Lung (tissue), 12 donors: ENCODE data around the gene DYNC1H1. TPM values are rescaled to one million over a fixed set of nuclear protein-coding genes. Genes with fewer than 3 reads are reported as not detected.
A peak's percentile ranks its signal among the peaks of the same experiment; 100 is the strongest.

ENCODE experiments used
- ATAC-seq: fragments of 200-7000 bp; cut with Tn5 transposase; one replicate; pipeline ENCODE4 v1.9.1; 2020; ENCODE audit warnings: moderate number of reproducible peaks; ENCODE audit not compliant: insufficient read depth, low FRiP score
- DNase-seq, 3 donors: peaks; one replicate each; pipeline ENCODE4 v3.0.0-alpha.2; 2013 to 2017
- H3K27ac ChIP-seq, 2 donors: one replicate each; pipeline ENCODE4 v1.5.1; 2013; ENCODE audit warnings: mild to moderate bottlenecking in 2 of 2, moderate library complexity in 2 of 2, control low read depth in 1 of 2, inconsistent platforms in 1 of 2, low read depth in 1 of 2, low read length in 1 of 2
- H3K27me3 ChIP-seq, 3 donors: one replicate each; pipeline ENCODE4 v1.5.1; 2013; ENCODE audit warnings: low read length in 2 of 3; ENCODE audit not compliant: control insufficient read depth in 3 of 3, insufficient read depth in 3 of 3
- H3K36me3 ChIP-seq, 4 donors: one replicate each; pipeline ENCODE4 v1.5.1; 2013; ENCODE audit warnings: low read length in 4 of 4, mild to moderate bottlenecking in 1 of 4, moderate library complexity in 1 of 4; ENCODE audit not compliant: control insufficient read depth in 4 of 4, insufficient read depth in 4 of 4
- H3K4me1 ChIP-seq, 5 donors: one replicate each; pipeline ENCODE4 v1.5.1; 2013; ENCODE audit warnings: low read length in 5 of 5, mild to moderate bottlenecking in 2 of 5, moderate library complexity in 1 of 5; ENCODE audit not compliant: control insufficient read depth in 5 of 5, insufficient read depth in 5 of 5
- H3K4me3 ChIP-seq: one replicate; pipeline ENCODE4 v1.5.1; 2013; ENCODE audit warnings: mild to moderate bottlenecking, control low read depth, moderate library complexity
- H3K9ac ChIP-seq, 2 donors: one replicate each; pipeline ENCODE4 v1.5.1; 2013; ENCODE audit warnings: low read length in 2 of 2, control low read depth in 1 of 2; ENCODE audit not compliant: insufficient read depth in 1 of 2
- H3K9me3 ChIP-seq, 4 donors: one replicate each; pipeline ENCODE4 v1.5.1; 2013; ENCODE audit warnings: low read length in 3 of 4, mild to moderate bottlenecking in 1 of 4, moderate library complexity in 1 of 4; ENCODE audit not compliant: control insufficient read depth in 4 of 4, insufficient read depth in 3 of 4
- WGBS, 2 donors: extraction: QIAGEN DNeasy Blood & Tissue Kit; methylation state at CpG; one replicate each; pipeline ENCODE4 v1.1.7; 2013; 5-methylcytosine and 5-hydroxymethylcytosine counted together
- polyA plus RNA-seq, 2 donors: library from polyadenylated mRNA; stranded (reverse); fragments of 200-250 nt; gene quantifications; one replicate each; pipeline ENCODE4 v1.2.1, GENCODE V29; 2013
- total RNA-seq, 2 donors: library from RNA; depleted of rRNA in 1 of 2; stranded (reverse); fragments of >200 nt in 1 of 2; gene quantifications; one replicate each; pipeline ENCODE4 v1.2.1, GENCODE V29; 2014 to 2021
- TF ChIP-seq, protein P1 (sequence below): IDR thresholded peaks from 2 replicates; pipeline ENCODE4 v1.5.1; 2012; ENCODE audit warnings: mild to moderate bottlenecking; ENCODE audit errors: control extremely low read depth, extremely low read depth
- donor health status: control.
- donor health status: control.
- donor health status: Bipolar disorder and iron deficiency.
- donor health status: healthy.
- donor health status: DM: yes; HTN: yes; CAD: no.

The DYNC1H1 gene
- total and polyA plus RNA-seq, 4 donors, result 111 to 485 (median 328) TPM

DNA sequence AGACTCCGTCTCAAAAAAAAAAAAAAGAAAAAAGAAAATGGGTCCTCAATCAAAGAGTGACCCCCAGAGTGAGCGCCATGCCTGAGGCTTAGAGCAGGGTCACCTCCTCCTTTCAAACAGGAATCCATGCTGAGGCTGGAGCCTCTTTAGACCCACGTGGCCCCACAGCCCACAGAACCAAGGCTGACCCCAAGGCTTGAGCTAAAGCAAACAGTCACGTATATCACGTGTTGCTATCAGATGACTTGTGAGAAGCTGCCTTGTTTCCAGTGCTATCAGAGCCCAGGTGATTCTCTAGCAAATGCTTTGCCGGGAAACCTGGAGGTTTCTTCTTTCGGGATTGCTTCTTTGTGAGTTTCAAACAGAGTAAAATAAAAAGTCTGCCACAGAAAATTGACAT is 31.7 kb upstream of the DYNC1H1 start:
- DNase-seq, result peak in 1 of 3 donors; percentile 38

DNA sequence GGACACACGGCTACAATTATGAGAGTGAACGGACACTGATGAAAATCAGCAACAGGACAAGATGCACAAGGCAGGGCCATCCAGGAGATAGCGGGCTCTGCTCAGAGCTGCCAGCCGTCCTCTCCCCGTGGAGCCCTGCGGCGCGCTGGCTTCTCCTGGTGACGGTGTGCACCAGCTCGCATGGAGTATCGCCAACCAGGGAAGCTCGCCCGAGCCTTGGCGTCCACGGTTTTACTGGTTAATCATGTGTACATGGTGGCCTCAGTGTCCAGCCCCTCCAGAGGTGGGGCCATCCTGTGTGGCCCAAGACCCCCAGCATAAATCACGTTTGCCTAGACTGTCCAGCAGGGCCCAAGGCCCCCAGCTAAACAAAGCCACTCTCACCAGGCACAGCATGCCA is 31.2 kb upstream of the DYNC1H1 start:
- Histone ChIP-seq H3K9me3 (no peaks in the 10 kb centered on the region), H3K36me3 (peaks cover 0 to 5% (median 0%) of the 10 kb centered on the region in 4 donors), H3K27ac (no peak overlapping the region), H3K27me3 (no peaks in the 10 kb centered on the region), H3K4me1 (peaks cover 0 to 4% (median 3%) of the 10 kb centered on the region in 5 donors), H3K9ac (no peak overlapping the region), H3K4me3 (no peak overlapping the region)
- DNase-seq (no peak), ATAC-seq (no peak)
- WGBS, 2 donors, result 85 to 87% methylated on average over 16 of the region's 16 CpGs
- TF ChIP-seq, protein P1, sequence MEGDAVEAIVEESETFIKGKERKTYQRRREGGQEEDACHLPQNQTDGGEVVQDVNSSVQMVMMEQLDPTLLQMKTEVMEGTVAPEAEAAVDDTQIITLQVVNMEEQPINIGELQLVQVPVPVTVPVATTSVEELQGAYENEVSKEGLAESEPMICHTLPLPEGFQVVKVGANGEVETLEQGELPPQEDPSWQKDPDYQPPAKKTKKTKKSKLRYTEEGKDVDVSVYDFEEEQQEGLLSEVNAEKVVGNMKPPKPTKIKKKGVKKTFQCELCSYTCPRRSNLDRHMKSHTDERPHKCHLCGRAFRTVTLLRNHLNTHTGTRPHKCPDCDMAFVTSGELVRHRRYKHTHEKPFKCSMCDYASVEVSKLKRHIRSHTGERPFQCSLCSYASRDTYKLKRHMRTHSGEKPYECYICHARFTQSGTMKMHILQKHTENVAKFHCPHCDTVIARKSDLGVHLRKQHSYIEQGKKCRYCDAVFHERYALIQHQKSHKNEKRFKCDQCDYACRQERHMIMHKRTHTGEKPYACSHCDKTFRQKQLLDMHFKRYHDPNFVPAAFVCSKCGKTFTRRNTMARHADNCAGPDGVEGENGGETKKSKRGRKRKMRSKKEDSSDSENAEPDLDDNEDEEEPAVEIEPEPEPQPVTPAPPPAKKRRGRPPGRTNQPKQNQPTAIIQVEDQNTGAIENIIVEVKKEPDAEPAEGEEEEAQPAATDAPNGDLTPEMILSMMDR, result no peak

More for the DNA sequence above, 31.7 kb upstream of the DYNC1H1 start:
- TF ChIP-seq, protein P1, result no peak
- H3K27me3 ChIP-seq, result no peaks in the 10 kb centered on the region
- H3K9me3 ChIP-seq, result no peaks in the 10 kb centered on the region
- H3K4me1 ChIP-seq, result peaks cover 0 to 9% (median 3%) of the 10 kb centered on the region in 5 donors
- ATAC-seq, result no peak
- H3K4me3 ChIP-seq, result no peak overlapping the region
- H3K9ac ChIP-seq, result no peak overlapping the region
- peaks cover 0 to 6% (median 0%) of the 10 kb centered on the region in 4 donors for H3K36me3 ChIP-seq
- 51 to 71% methylated on average over 7 of the region's 7 CpGs for WGBS, 2 donors
- no peak overlapping the region for H3K27ac ChIP-seq

DNA sequence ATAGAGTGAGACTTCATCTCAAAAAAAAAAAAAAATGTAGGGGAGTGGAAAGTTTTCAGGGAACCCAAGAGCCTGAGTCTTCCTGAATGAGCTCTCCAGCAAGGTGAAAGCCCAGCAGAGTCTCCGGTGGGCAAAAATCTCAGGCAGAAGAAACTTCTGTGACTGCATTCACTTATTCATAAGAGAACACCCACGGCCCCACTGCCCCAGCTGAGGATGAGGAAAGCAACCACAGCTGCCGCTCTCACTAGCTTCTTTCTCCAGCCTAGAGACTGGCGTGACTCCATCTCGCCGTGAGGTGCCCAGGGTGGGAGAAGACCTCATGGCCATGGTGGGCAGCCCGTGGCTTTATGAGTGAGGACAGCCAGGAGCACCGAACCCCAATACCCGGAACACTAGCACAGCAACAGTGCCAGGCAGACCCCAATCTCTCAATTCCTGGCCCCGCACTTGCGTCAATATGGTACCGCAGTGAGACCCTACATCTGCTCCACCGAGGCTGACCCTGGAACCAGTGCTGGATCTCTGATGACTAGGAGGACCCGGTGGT is 29.7 kb upstream of the DYNC1H1 start:
- DNase-seq (no peak), ATAC-seq (no peak)
- Histone ChIP-seq H3K4me3 (no peak overlapping the region), H3K9me3 (peaks cover 0 to 5% (median 0%) of the 10 kb centered on the region in 4 donors), H3K27ac (no peak overlapping the region), H3K36me3 (no peaks in the 10 kb centered on the region), H3K27me3 (no peaks in the 10 kb centered on the region), H3K4me1 (no peaks in the 10 kb centered on the region), H3K9ac (no peak overlapping the region)
- 91 to 94% methylated on average over 14 of the region's 14 CpGs for WGBS, 2 donors
- TF ChIP-seq, protein P1, result no peak
